A673 (cell line): ENCODE measurements around the gene CYP3A4. TPM values are rescaled to one million over a fixed set of nuclear protein-coding genes. Genes with fewer than 3 reads are reported as not detected.
"Not testable (repeated sequence)": the region's sequence is repeated elsewhere in the genome, so short reads cannot be mapped to it uniquely, and the experiment has no call there.

Experiments
- BruUV-seq: library from RNA; stranded (reverse); fragments of 400-500 nt; replicated peaks from 2 replicates; lab custom pipeline; 2021; lab: Mats Ljungman, UMichigan
- CTCF ChIA-PET: fragments of 300-600 bp; sonication (Branson Sonifier 250); formaldehyde crosslinking; loops from one replicate; lab custom pipeline; 2022; ENCODE audit warnings: antibody characterized with exemption; lab: Charles Lee
- POLR2A ChIA-PET: fragments of 300-600 bp; sonication (Branson Sonifier 250); formaldehyde crosslinking; loops from one replicate; lab custom pipeline; 2022; ENCODE audit warnings: antibody characterized with exemption; ENCODE audit not compliant: low non-redundant PET; lab: Charles Lee
- DNase-seq: peaks from one replicate; pipeline ENCODE4 v3.0.0-alpha.2; 2015; ENCODE audit warnings: low spot score
- H3K27ac ChIP-seq: fragments of 200-600 bp; sonication (generic); 2 replicates; pipeline ENCODE4 v1.5.1; 2016; ENCODE audit warnings: mixed run types, low read depth, mild to moderate bottlenecking, mixed read lengths, antibody characterized with exemption, low read length; ENCODE audit not compliant: poor library complexity, severe bottlenecking
- H3K27me3 ChIP-seq: fragments of 200-600 bp; sonication (generic); replicated peaks from 2 replicates; pipeline ENCODE4 v1.6.1; 2017; ENCODE audit warnings: mixed run types, low read depth, mild to moderate bottlenecking, mixed read lengths, antibody characterized with exemption, low read length; ENCODE audit not compliant: insufficient read depth, poor library complexity
- H3K36me3 ChIP-seq: fragments of 200-600 bp; sonication (generic); 2 replicates; pipeline ENCODE4 v1.6.1; 2016; ENCODE audit warnings: mixed run types, mild to moderate bottlenecking, mixed read lengths, antibody characterized with exemption, low read length; ENCODE audit not compliant: insufficient read depth, poor library complexity, severe bottlenecking
- H3K4me1 ChIP-seq: fragments of 200-600 bp; sonication (generic); 2 replicates; pipeline ENCODE4 v1.6.1; 2017; ENCODE audit warnings: mixed run types, mild to moderate bottlenecking, mixed read lengths, antibody characterized with exemption, low read length; ENCODE audit not compliant: insufficient read depth, poor library complexity, severe bottlenecking
- H3K4me3 ChIP-seq: fragments of 200-600 bp; sonication (generic); 2 replicates; pipeline ENCODE4 v1.5.1; 2016; ENCODE audit warnings: low read depth, mixed run types, mild to moderate bottlenecking, mixed read lengths, low read length; ENCODE audit not compliant: poor library complexity, severe bottlenecking
- H3K9me3 ChIP-seq: fragments of 200-600 bp; sonication (generic); 2 replicates; pipeline ENCODE4 v1.6.1; 2016; ENCODE audit warnings: mixed run types, low read depth, mild to moderate bottlenecking, mixed read lengths, antibody characterized with exemption, low read length; ENCODE audit not compliant: poor library complexity, severe bottlenecking
- EZH2 ChIP-seq: fragments of 200-600 bp; sonication (generic); IDR thresholded peaks from 2 replicates; pipeline ENCODE4 v1.6.1; 2017; ENCODE audit warnings: borderline replicate concordance, low read depth, mild to moderate bottlenecking, mixed read lengths, antibody characterized with exemption, low read length; ENCODE audit not compliant: poor library complexity, severe bottlenecking
- intact Hi-C: fragments of 100-400 bp; cut with micrococcal nuclease; formaldehyde crosslinking; loops from one replicate; pipeline ENCODE4 v1.10.0; 2022; ENCODE audit not compliant: unreplicated experiment
- total RNA-seq: library from RNA; stranded (reverse); gene quantifications from 2 replicates; pipeline ENCODE4 v1.2.3, GENCODE V29; 2021
- TF ChIP-seq, protein P1 (sequence below): fragments of 300-800, 200-600 bp; sonication (generic); conservative IDR thresholded peaks from 2 replicates; pipeline ENCODE4 v1.5.1; 2017; ENCODE audit warnings: low read depth, mild to moderate bottlenecking, antibody characterized with exemption, low read length, moderate library complexity, mixed read lengths

The CYP3A4 gene
- total RNA-seq, 1 experiment from 2014 or later, result not detected

DNA sequence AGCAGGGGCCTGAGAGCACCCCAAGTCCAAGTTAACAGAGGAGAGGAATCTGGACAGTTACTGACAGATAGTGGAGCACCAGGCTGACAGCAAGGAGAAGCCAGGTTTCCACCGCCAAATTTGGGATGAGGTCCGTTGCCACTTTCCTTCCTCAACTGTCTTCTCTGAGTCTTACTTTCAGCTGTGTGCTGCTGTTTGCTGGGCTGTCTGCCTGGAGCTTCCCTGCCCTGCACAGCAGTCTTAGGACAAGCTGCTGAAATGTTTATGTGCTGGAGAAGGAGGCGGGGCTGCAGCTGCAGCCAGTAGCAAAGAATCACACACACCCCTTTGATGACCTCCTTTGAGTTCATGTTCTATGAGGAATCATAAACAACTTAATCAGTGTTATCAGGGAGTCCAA, 31.6 kb downstream of the CYP3A4 start:
- Histone ChIP-seq H3K4me1 (no peaks in the 10 kb centered on the region), H3K27ac (no peak overlapping the region), H3K36me3 (no peaks in the 10 kb centered on the region), H3K27me3 (peaks cover 3% of the 10 kb centered on the region), H3K9me3 (no peaks in the 10 kb centered on the region), H3K4me3 (no peak overlapping the region)
- TF ChIP-seq EZH2, result no peak
- TF ChIP-seq, protein P1, sequence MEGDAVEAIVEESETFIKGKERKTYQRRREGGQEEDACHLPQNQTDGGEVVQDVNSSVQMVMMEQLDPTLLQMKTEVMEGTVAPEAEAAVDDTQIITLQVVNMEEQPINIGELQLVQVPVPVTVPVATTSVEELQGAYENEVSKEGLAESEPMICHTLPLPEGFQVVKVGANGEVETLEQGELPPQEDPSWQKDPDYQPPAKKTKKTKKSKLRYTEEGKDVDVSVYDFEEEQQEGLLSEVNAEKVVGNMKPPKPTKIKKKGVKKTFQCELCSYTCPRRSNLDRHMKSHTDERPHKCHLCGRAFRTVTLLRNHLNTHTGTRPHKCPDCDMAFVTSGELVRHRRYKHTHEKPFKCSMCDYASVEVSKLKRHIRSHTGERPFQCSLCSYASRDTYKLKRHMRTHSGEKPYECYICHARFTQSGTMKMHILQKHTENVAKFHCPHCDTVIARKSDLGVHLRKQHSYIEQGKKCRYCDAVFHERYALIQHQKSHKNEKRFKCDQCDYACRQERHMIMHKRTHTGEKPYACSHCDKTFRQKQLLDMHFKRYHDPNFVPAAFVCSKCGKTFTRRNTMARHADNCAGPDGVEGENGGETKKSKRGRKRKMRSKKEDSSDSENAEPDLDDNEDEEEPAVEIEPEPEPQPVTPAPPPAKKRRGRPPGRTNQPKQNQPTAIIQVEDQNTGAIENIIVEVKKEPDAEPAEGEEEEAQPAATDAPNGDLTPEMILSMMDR, result no peak
- CTCF ChIA-PET, result no interaction called here
- BruUV-seq, result no TSS peak
- POLR2A ChIA-PET, result no interaction called here
- intact Hi-C loops, result no loop called here
- DNase-seq, result no peak

GRCh38 chr7:99751322-99752052, 32.5 kb downstream of the CYP3A4 start:
- CTCF ChIA-PET, H3K27ac ChIP-seq, H3K4me3 ChIP-seq, H3K4me1 ChIP-seq, POLR2A ChIA-PET, DNase-seq, intact Hi-C loops, H3K9me3 ChIP-seq, H3K36me3 ChIP-seq, BruUV-seq, H3K27me3 ChIP-seq: not testable (repeated sequence)

GRCh38 chr7:99748846-99749579, 35.0 kb downstream of the CYP3A4 start:
- no peak overlapping the region for H3K27ac ChIP-seq
- BruUV-seq, result no TSS peak
- intact Hi-C loops, result no loop called here
- no peak overlapping the region for H3K4me3 ChIP-seq
- POLR2A ChIA-PET, result no interaction called here
- peaks cover 3% of the 10 kb centered on the region for H3K27me3 ChIP-seq
- H3K4me1 ChIP-seq, result no peaks in the 10 kb centered on the region
- H3K36me3 ChIP-seq, result no peaks in the 10 kb centered on the region
- no peak for DNase-seq
- TF ChIP-seq EZH2, result no peak
- TF ChIP-seq, protein P1, result no peak
- CTCF ChIA-PET, result no interaction called here
- no peaks in the 10 kb centered on the region for H3K9me3 ChIP-seq

GRCh38 chr7:99746915-99747314, 37.1 kb downstream of the CYP3A4 start:
- H3K36me3 ChIP-seq, DNase-seq, H3K27me3 ChIP-seq, intact Hi-C loops, H3K4me3 ChIP-seq, H3K9me3 ChIP-seq, CTCF ChIA-PET, H3K27ac ChIP-seq, H3K4me1 ChIP-seq, BruUV-seq, POLR2A ChIA-PET: not testable (repeated sequence)

DNA sequence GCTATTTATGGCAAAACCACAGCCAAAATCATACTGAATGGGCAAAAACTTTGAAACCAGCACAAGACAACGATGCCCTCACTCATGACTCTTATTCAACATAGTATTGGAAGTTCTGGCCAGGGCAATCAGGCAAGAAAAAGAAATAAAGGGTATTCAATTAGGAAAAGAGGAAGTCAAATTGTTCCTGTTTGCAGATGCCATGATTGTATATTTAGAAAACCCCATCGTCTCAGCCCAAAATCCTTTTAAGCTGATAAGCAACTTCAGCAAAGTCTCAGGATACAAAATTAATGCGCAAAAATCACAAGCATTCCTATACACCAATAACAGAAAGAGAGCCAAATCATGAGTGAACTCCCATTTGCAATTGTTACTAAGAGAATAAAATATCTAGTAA, 38.6 kb downstream of the CYP3A4 start:
- intact Hi-C loops, H3K27me3 ChIP-seq, H3K9me3 ChIP-seq, DNase-seq, BruUV-seq, H3K4me3 ChIP-seq, POLR2A ChIA-PET, H3K4me1 ChIP-seq, H3K36me3 ChIP-seq, H3K27ac ChIP-seq, CTCF ChIA-PET: not testable (repeated sequence)
